OCI-LY3 (cell line): ENCODE results near the gene IRF5.
A peak's percentile ranks its signal among the peaks of the same experiment; 100 is the strongest.

Experiments used
- H2AFZ ChIP-seq: fragments of 200-600, 300-600 bp; shearing (Covaris generic); 2 replicates; pipeline ENCODE4 v1.6.0; 2014; ENCODE audit warnings: antibody characterized with exemption, low read depth, low read length
- H3K27ac ChIP-seq: fragments of 200-600, 300-600 bp; sonication (generic); 2 replicates; pipeline ENCODE4 v1.5.1; 2014; ENCODE audit warnings: mild to moderate bottlenecking, low read length, moderate library complexity, mixed read lengths
- H3K27me3 ChIP-seq: fragments of 200-600, 300-600 bp; sonication (generic); 2 replicates; pipeline ENCODE4 v1.6.1; 2014; ENCODE audit warnings: low read depth, low read length, mixed read lengths
- H3K36me3 ChIP-seq: fragments of 200-600, 300-600 bp; sonication (generic); replicated peaks from 2 replicates; pipeline ENCODE3; 2014; ENCODE audit warnings: low read depth, low read length, mixed read lengths
- H3K4me1 ChIP-seq: fragments of 300-600, 200-600 bp; sonication (generic); 2 replicates; pipeline ENCODE4 v1.6.1; 2014; ENCODE audit warnings: low read length, mixed read lengths
- H3K4me2 ChIP-seq: fragments of 200-600, 300-600 bp; sonication (generic); 2 replicates; pipeline ENCODE4 v1.6.1; 2014; ENCODE audit warnings: low read length, mixed read lengths
- H3K4me3 ChIP-seq: fragments of 300-600, 200-600 bp; sonication (generic); 2 replicates; pipeline ENCODE4 v1.5.1; 2014; ENCODE audit warnings: antibody characterized with exemption, mild to moderate bottlenecking, low read length, moderate library complexity
- H3K79me2 ChIP-seq: fragments of 300-600, 200-600 bp; shearing (Covaris generic); 2 replicates; pipeline ENCODE4 v1.6.1; 2014; ENCODE audit warnings: mild to moderate bottlenecking, low read length, mixed read lengths
- H3K9ac ChIP-seq: fragments of 300-600, 200-600 bp; shearing (Covaris generic); 2 replicates; pipeline ENCODE4 v1.6.0; 2014; ENCODE audit warnings: mild to moderate bottlenecking, low read length, moderate library complexity
- H3K9me3 ChIP-seq: fragments of 200-600, 300-600 bp; shearing (Covaris generic); 2 replicates; pipeline ENCODE4 v1.6.1; 2014; ENCODE audit warnings: low read length, mixed read lengths; ENCODE audit not compliant: insufficient read depth
- H4K20me1 ChIP-seq: fragments of 200-600, 300-600 bp; sonication (generic); 2 replicates; pipeline ENCODE4 v1.6.1; 2016; ENCODE audit warnings: low read length, mixed read lengths; ENCODE audit not compliant: insufficient read depth
- EZH2phosphoT487 ChIP-seq: fragments of 200-600 bp; shearing (Covaris generic); IDR thresholded peaks from 2 replicates; pipeline ENCODE4 v1.6.1; 2018; ENCODE audit warnings: antibody characterized with exemption, mixed run types, low read depth
- TF ChIP-seq, protein P1 (sequence below): fragments of 200-600, 300-600 bp; sonication (generic); IDR thresholded peaks from 2 replicates; pipeline ENCODE4 v1.5.1; 2014; ENCODE audit warnings: antibody characterized with exemption, low read length, low read depth

Gene IRF5

DNA sequence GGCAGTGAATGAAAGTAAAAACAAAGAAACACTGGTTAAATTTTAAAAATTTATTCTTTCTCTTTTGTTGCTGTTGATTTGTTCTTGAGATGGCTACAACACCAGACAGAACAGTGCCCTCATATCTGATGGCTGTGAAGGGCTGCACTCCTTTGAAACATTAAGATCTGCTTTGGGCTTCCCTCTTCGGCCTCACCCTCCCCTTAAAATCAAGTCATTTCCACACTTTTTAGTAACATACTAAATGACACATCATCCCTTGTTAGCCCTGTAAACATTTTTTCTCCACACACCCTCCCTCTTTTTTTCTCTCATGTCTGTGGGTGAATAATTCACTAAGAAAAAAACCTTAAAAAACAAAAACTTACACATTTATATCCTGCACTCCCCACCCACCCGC is 16.4 kb downstream of the IRF5 start:
- TF ChIP-seq, protein P1, sequence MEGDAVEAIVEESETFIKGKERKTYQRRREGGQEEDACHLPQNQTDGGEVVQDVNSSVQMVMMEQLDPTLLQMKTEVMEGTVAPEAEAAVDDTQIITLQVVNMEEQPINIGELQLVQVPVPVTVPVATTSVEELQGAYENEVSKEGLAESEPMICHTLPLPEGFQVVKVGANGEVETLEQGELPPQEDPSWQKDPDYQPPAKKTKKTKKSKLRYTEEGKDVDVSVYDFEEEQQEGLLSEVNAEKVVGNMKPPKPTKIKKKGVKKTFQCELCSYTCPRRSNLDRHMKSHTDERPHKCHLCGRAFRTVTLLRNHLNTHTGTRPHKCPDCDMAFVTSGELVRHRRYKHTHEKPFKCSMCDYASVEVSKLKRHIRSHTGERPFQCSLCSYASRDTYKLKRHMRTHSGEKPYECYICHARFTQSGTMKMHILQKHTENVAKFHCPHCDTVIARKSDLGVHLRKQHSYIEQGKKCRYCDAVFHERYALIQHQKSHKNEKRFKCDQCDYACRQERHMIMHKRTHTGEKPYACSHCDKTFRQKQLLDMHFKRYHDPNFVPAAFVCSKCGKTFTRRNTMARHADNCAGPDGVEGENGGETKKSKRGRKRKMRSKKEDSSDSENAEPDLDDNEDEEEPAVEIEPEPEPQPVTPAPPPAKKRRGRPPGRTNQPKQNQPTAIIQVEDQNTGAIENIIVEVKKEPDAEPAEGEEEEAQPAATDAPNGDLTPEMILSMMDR = no peak
- no peak for TF ChIP-seq EZH2phosphoT487
- H3K79me2 ChIP-seq = no peaks in the 10 kb centered on the region
- H3K4me2 ChIP-seq = peak overlapping the region; percentile 11; the same call in 1 of the 2 replicates
- H3K4me3 ChIP-seq = no peak overlapping the region
- H3K27ac ChIP-seq = peak overlapping the region; percentile 36
- no peak overlapping the region for H3K9ac ChIP-seq
- peaks cover 75% of the 10 kb centered on the region for H3K36me3 ChIP-seq
- no peak overlapping the region for H2AFZ ChIP-seq
- H3K4me1 ChIP-seq = peaks cover 39% of the 10 kb centered on the region
- no peaks in the 10 kb centered on the region for H3K27me3 ChIP-seq
- H4K20me1 ChIP-seq = peaks cover 4% of the 10 kb centered on the region; the same call in 1 of the 2 replicates
- no peaks in the 10 kb centered on the region for H3K9me3 ChIP-seq

DNA sequence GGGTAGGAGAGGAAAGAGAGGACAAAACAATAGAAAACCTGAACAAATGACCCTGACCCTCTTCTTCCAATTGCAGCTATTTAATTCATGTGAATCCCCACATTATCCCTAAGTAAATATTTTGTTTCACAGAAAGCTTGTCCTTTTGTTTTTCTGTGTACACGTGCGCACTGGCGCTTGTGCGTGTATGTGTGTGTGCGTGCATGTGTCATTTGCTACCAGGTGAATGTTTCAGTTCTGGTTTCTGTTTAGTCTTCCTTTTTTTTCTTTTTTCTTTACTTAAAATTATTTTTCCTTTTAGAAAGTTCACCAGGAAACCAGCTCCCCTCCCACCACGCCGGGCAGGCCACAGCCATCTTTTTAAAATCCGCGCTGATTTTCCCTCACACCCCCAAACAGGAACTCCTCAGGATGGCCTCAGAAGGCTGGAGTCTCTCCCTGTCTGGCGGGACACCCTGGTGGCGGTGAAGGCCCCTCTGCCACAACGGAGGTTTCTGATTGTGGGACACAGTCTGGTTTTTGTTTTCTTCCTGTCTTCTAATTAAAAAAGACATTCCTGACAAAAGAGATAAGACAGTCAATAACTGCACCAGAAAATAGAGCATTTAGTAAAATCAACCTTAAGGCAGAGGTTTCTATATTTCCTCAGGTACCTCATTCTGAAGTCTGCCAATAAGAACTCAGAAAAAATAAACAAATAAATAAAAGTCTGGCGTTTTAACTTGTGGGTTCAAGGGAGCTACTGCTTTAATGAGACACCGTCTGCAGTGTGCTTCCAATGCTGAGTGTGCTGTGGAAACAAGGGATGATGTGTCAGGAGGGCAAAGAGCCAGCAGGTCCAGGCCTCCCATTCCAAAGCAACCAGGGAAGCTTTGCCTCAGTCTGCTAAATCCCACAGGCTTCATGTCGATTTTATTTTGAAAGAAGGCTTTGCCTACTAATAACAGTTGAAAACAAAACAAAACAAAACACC is 17.4 kb downstream of the IRF5 start:
- Histone ChIP-seq H2AFZ (no peak overlapping the region), H3K36me3 (peaks cover 74% of the 10 kb centered on the region), H3K79me2 (no peaks in the 10 kb centered on the region), H3K27me3 (no peaks in the 10 kb centered on the region), H3K4me2 (peak overlapping the region; percentile 70), H3K9ac (peak overlapping the region; percentile 61), H3K27ac (peak overlapping the region; percentile 78), H3K4me1 (peaks cover 37% of the 10 kb centered on the region), H3K9me3 (no peaks in the 10 kb centered on the region), H3K4me3 (peak overlapping the region; percentile 46), H4K20me1 (no peaks in the 10 kb centered on the region)
- TF ChIP-seq, protein P1 = 0 out of 2 replicates have a peak, but pooled peaks have one; percentile 12
- TF ChIP-seq EZH2phosphoT487 = no peak

DNA sequence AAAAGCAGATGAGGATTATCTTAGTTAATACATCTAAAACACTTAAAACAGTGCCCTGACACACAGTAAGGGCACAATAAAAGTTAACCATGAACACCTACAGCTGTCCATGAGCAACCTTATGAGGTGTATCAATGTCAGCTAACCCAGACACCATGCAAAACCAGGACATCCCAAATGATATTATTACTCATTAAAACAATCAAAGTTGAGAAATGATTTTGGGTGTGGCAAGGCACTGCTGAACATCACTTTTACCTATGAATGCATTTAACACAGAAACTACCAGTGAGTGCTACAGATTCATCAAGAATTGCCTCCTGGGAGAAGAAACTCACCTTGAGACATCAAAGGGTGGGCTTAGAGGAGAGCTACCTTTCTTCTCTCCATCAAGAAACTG is 18.3 kb downstream of the IRF5 start:
- Histone ChIP-seq H3K36me3 (peaks cover 67% of the 10 kb centered on the region), H3K79me2 (no peaks in the 10 kb centered on the region), H4K20me1 (no peaks in the 10 kb centered on the region), H3K9ac (0 out of 2 replicates have a peak overlapping the region, but pooled peaks have one; percentile 61), H3K4me1 (peaks cover 37% of the 10 kb centered on the region), H3K9me3 (no peaks in the 10 kb centered on the region), H3K4me2 (no peak overlapping the region), H3K27ac (peak overlapping the region; percentile 78; the same call in 1 of the 2 replicates), H3K4me3 (no peak overlapping the region), H3K27me3 (no peaks in the 10 kb centered on the region), H2AFZ (no peak overlapping the region)
- TF ChIP-seq, protein P1 = no peak
- TF ChIP-seq EZH2phosphoT487 = no peak

DNA sequence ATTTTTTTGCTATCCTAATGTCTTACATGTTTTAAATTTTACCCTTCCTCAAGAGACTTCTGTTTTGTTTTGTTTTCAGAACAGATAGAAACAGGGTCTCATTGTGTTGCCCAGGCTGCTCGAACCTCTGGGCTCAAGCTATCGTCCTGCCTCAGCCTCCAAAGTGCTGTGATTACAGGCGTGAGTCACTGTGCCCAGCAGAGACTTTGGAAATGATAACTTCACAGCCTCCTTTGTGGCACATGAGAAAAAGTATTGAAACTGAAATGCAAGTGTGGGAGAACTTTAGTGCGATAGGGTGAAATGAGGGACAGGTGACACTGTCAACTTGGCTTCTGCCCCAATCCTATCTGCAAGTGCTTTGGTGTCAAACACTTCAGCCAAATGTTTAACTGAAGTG is 21.6 kb downstream of the IRF5 start:
- H3K4me2 ChIP-seq = no peak overlapping the region
- H3K27ac ChIP-seq = no peak overlapping the region
- H3K9ac ChIP-seq = no peak overlapping the region
- no peak overlapping the region for H3K4me3 ChIP-seq
- no peaks in the 10 kb centered on the region for H3K27me3 ChIP-seq
- no peak for TF ChIP-seq EZH2phosphoT487
- TF ChIP-seq, protein P1 = no peak
- H2AFZ ChIP-seq = no peak overlapping the region
- peaks cover 40% of the 10 kb centered on the region for H3K4me1 ChIP-seq
- peaks cover 11% of the 10 kb centered on the region for H3K79me2 ChIP-seq
- peaks cover 48% of the 10 kb centered on the region for H3K36me3 ChIP-seq
- no peaks in the 10 kb centered on the region for H4K20me1 ChIP-seq
- no peaks in the 10 kb centered on the region for H3K9me3 ChIP-seq
